Spleen (tissue), 11 donors: ENCODE measurements around the gene CYP1A1. TPM values are rescaled to one million over a fixed set of nuclear protein-coding genes. Genes with fewer than 3 reads are reported as not detected.

Experiments used
- DNase-seq: peaks from one replicate; pipeline ENCODE4 v3.0.0-alpha.2; 2020
- H3K27ac ChIP-seq, 8 donors: fragments of 200-600 bp; sonication (generic) in 7 of 8; 1 replicate in 4 of 8; 2 replicates in 4 of 8; pipeline versions ENCODE4 v1.5.0 to v1.8.0; 2016 to 2021; ENCODE audit warnings: inconsistent platforms in 4 of 8, mild to moderate bottlenecking in 4 of 8, moderate library complexity in 1 of 8
- H3K27me3 ChIP-seq, 7 donors: fragments of 200-600 bp; sonication (generic) in 6 of 7; replicated peaks in 1 of 7; 1 replicate in 4 of 7; 2 replicates in 3 of 7; pipeline versions ENCODE4 v1.5.0 to v1.8.0; 2016 to 2021; ENCODE audit warnings: inconsistent platforms in 3 of 7, mild to moderate bottlenecking in 1 of 7
- H3K36me3 ChIP-seq, 6 donors: fragments of 200-600 bp; sonication (generic) in 5 of 6; 1 replicate in 4 of 6; 2 replicates in 2 of 6; pipeline versions ENCODE4 v1.5.0 to v1.8.0; 2016 to 2021; ENCODE audit warnings: inconsistent platforms in 2 of 6
- H3K4me1 ChIP-seq, 6 donors: fragments of 200-600 bp; sonication (generic) in 5 of 6; 1 replicate in 3 of 6; 2 replicates in 3 of 6; pipeline versions ENCODE4 v1.5.0 to v1.8.0; 2016 to 2021; ENCODE audit warnings: inconsistent platforms in 3 of 6
- H3K4me3 ChIP-seq, 8 donors: fragments of 200-600 bp; sonication (generic) in 7 of 8; 1 replicate in 4 of 8; 2 replicates in 4 of 8; pipeline versions ENCODE4 v1.5.0 to v1.8.0; 2016 to 2021; ENCODE audit warnings: inconsistent platforms in 4 of 8, mild to moderate bottlenecking in 4 of 8, moderate library complexity in 2 of 8
- H3K9me3 ChIP-seq, 8 donors: fragments of 200-600 bp; sonication (generic) in 7 of 8; 1 replicate in 4 of 8; 2 replicates in 4 of 8; pipeline versions ENCODE4 v1.5.0 to v1.8.0; 2016 to 2021; ENCODE audit warnings: inconsistent platforms in 4 of 8
- POLR2A ChIP-seq, 3 donors: fragments of 450-650 bp; IDR thresholded peaks; one replicate each; pipeline ENCODE4 v1.5.1; 2017; ENCODE audit warnings: antibody characterized with exemption in 3 of 3, mild to moderate bottlenecking in 1 of 3
- POLR2AphosphoS5 ChIP-seq, 3 donors: sonication (generic); formaldehyde crosslinking; IDR thresholded peaks; one replicate each; pipeline ENCODE4 v1.5.1; 2017; ENCODE audit warnings: antibody characterized with exemption in 3 of 3
- WGBS, 5 donors: extraction: QIAGEN DNeasy Blood & Tissue Kit in 3 of 5; methylation state at CpG; one replicate each; pipeline versions ENCODE4 v1.1.5 to v1.1.7; 2013 to 2018; 5-methylcytosine and 5-hydroxymethylcytosine counted together
- intact Hi-C: fragments of 100-400 bp; cut with DNase I; formaldehyde crosslinking; loops from one replicate; pipeline ENCODE4 v1.15.0; 2023; ENCODE audit warnings: low total_unique reads
- polyA plus RNA-seq, 3 donors: library from polyadenylated mRNA; stranded (reverse); fragments of 200-250 nt; gene quantifications; one replicate each; pipeline ENCODE4 v1.2.1, GENCODE V29; 2013
- total RNA-seq, 7 donors: library from RNA; depleted of rRNA in 3 of 7; stranded (reverse); fragments of >200 nt in 3 of 7; fragmentation: NEBNext Ultra II Directional in 4 of 7; extraction: Animal tissue kit (Norgen Biotek cat#: 25700) in 4 of 7; gene quantifications; one replicate each; pipeline versions ENCODE4 v1.1.0 to v1.2.1, GENCODE V29; 2016 to 2021
- TF ChIP-seq, protein P1 (sequence below), 11 experiments: fragments of 200-600 bp in 7 of 11; fragments of 450-650 bp in 4 of 11; sonication (generic) in 4 of 11; IDR thresholded peaks in 8 of 11; conservative IDR thresholded peaks in 3 of 11; 1 replicate in 7 of 11; 2 replicates in 4 of 11; pipeline versions ENCODE4 v1.4.0 to v1.8.0; 2016 to 2021; ENCODE audit warnings: antibody characterized with exemption in 11 of 11, inconsistent platforms in 4 of 11, mild to moderate bottlenecking in 1 of 11
- donor health status: healthy with polysubstance abuse.
- donor health status: DM: no; HTN: no; CAD: no; lungs with moderate emphysema.
- donor health status: DM: no; HTN: no; CAD: no.
- donor health status: Bipolar disorder and iron deficiency.
- donor health status: healthy.
- donor health status: DM: no; HTN: no; CAD: no.
- donor health status: DM: yes; HTN: yes; CAD: no.

The CYP1A1 gene
- total and polyA plus RNA-seq, 10 donors, result 0.03 to 1.1 (median 0.05) TPM; not detected in 6

DNA sequence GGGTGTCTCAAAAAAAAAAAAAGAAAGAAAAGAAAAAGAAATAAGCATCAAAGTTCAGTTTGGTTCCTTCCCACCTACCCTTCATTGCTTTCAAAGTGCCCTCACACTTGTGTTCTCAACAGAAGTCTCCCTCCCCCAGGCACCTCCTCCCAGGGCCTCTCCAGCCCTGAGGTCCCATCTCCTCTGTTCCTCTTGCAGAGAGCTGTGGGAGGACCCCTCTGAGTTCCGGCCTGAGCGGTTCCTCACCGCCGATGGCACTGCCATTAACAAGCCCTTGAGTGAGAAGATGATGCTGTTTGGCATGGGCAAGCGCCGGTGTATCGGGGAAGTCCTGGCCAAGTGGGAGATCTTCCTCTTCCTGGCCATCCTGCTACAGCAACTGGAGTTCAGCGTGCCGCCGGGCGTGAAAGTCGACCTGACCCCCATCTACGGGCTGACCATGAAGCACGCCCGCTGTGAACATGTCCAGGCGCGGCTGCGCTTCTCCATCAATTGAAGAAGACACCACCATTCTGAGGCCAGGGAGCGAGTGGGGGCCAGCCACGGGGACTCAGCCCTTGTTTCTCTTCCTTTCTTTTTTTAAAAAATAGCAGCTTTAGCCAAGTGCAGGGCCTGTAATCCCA, 29.4 kb upstream of the CYP1A1 start:
- intact Hi-C loops, result no loop called here
- TF ChIP-seq POLR2AphosphoS5 (IDR thresholded peaks at IDR 0.05) (no peak), POLR2A (IDR thresholded peaks at IDR 0.05) (no peak)
- TF ChIP-seq, protein P1, sequence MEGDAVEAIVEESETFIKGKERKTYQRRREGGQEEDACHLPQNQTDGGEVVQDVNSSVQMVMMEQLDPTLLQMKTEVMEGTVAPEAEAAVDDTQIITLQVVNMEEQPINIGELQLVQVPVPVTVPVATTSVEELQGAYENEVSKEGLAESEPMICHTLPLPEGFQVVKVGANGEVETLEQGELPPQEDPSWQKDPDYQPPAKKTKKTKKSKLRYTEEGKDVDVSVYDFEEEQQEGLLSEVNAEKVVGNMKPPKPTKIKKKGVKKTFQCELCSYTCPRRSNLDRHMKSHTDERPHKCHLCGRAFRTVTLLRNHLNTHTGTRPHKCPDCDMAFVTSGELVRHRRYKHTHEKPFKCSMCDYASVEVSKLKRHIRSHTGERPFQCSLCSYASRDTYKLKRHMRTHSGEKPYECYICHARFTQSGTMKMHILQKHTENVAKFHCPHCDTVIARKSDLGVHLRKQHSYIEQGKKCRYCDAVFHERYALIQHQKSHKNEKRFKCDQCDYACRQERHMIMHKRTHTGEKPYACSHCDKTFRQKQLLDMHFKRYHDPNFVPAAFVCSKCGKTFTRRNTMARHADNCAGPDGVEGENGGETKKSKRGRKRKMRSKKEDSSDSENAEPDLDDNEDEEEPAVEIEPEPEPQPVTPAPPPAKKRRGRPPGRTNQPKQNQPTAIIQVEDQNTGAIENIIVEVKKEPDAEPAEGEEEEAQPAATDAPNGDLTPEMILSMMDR (IDR thresholded peaks at IDR 0.05 in 8 of 11, conservative IDR thresholded peaks at IDR 0.05 in 3 of 11), result no peak
- DNase-seq, result no peak

DNA sequence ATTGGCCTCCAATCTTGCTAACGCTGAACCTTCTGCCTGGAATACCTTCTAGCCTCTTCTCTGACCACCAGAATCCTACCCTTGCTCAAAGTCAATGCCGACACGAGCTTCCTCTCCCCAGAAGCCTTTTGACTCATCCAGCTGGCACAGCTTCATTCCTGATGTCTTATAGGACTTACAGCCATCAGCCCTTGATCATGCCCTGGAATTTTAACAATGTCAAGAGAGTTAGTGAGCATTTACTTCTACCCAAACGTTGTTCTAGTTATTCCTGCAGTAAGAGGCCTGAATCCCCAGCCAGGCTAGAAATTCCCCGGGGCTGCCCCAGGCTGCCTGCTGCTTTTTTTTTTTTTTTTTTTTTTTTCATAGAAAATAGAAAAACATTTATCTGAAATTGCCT, 27.2 kb upstream of the CYP1A1 start:
- no peaks in the 10 kb centered on the region for H3K4me1 ChIP-seq
- no peak for TF ChIP-seq POLR2AphosphoS5 (IDR thresholded peaks at IDR 0.05)
- TF ChIP-seq POLR2A (IDR thresholded peaks at IDR 0.05), result no peak
- TF ChIP-seq, protein P1 (IDR thresholded peaks at IDR 0.05 in 8 of 11, conservative IDR thresholded peaks at IDR 0.05 in 3 of 11), result no peak
- WGBS, 5 donors, result 64 to 77% (median 71%) methylated on average over 5 of the region's 5 CpGs
- no peak overlapping the region for H3K4me3 ChIP-seq
- H3K9me3 ChIP-seq, result no peaks in the 10 kb centered on the region
- H3K27me3 ChIP-seq, result peaks cover 0 to 6% (median 0%) of the 10 kb centered on the region in 7 donors
- H3K27ac ChIP-seq, result no peak overlapping the region
- no peaks in the 10 kb centered on the region for H3K36me3 ChIP-seq
- DNase-seq, result no peak
- intact Hi-C loops, result no loop called here

More for the DNA sequence above, 29.4 kb upstream of the CYP1A1 start:
- Histone ChIP-seq H3K9me3 (no peaks in the 10 kb centered on the region), H3K27ac (no peak overlapping the region), H3K36me3 (no peaks in the 10 kb centered on the region), H3K27me3 (peaks cover 0 to 6% (median 0%) of the 10 kb centered on the region in 7 donors), H3K4me1 (no peaks in the 10 kb centered on the region), H3K4me3 (no peak overlapping the region)
- WGBS, 5 donors, result 76 to 91% (median 83%) methylated on average over 17 to 20 of the region's 20 CpGs

DNA sequence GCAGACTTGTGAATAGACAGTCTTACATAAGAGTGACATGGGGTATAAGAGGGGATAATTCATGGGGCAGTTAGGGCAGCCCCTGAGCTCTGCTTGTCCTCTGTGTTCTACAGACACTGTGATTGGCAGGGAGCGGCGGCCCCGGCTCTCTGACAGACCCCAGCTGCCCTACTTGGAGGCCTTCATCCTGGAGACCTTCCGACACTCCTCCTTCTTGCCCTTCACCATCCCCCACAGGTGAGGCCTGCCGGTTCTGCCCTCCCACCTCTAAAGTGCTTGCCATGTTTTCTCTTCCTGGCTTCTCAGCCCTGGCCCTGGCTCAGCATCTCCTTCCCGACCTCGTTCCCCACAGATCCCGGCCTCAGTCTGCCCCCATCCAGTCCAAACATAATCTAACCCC, 26.7 kb upstream of the CYP1A1 start:
- TF ChIP-seq POLR2A (IDR thresholded peaks at IDR 0.05) (no peak), POLR2AphosphoS5 (IDR thresholded peaks at IDR 0.05) (no peak)
- TF ChIP-seq, protein P1 (IDR thresholded peaks at IDR 0.05 in 8 of 11, conservative IDR thresholded peaks at IDR 0.05 in 3 of 11), result no peak
- Histone ChIP-seq H3K27ac (no peak overlapping the region), H3K4me1 (no peaks in the 10 kb centered on the region), H3K9me3 (no peaks in the 10 kb centered on the region), H3K4me3 (no peak overlapping the region), H3K27me3 (peaks cover 0 to 6% (median 0%) of the 10 kb centered on the region in 7 donors), H3K36me3 (no peaks in the 10 kb centered on the region)
- intact Hi-C loops, result no loop called here
- WGBS, 5 donors, result 73 to 94% (median 81%) methylated on average over 8 of the region's 8 CpGs
- no peak for DNase-seq

DNA sequence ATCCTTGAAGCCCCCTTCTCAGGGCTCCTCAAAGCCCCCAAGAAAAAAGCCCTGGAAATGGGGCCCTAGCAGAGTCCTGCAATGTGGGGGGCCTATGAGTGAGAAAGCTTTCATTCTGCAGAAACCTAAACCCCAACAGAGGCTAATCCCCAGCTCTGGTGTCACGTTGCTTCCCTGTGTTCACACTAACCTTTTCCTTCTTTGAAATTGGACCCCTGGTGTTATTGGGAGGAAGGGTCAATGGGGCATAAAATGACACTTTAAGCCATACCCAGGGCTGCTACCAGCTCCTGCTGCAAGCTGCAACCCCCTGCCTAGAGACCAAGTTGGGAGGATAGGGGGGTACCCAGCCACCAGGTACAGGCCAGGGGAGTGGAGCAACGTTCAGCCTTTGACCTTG, 25.4 kb upstream of the CYP1A1 start:
- Histone ChIP-seq H3K4me1 (no peaks in the 10 kb centered on the region), H3K4me3 (no peak overlapping the region), H3K9me3 (no peaks in the 10 kb centered on the region), H3K27ac (no peak overlapping the region), H3K27me3 (peaks cover 0 to 6% (median 0%) of the 10 kb centered on the region in 7 donors), H3K36me3 (no peaks in the 10 kb centered on the region)
- intact Hi-C loops, result no loop called here
- no peak for TF ChIP-seq POLR2A (IDR thresholded peaks at IDR 0.05)
- no peak for TF ChIP-seq POLR2AphosphoS5 (IDR thresholded peaks at IDR 0.05)
- TF ChIP-seq, protein P1 (IDR thresholded peaks at IDR 0.05 in 8 of 11, conservative IDR thresholded peaks at IDR 0.05 in 3 of 11), result no peak
- no peak for DNase-seq
- WGBS, 5 donors, result 45 to 65% (median 59%) methylated on average over 2 of the region's 2 CpGs
